H1 (cell line): ENCODE measurements around the gene IQCH. TPM values are rescaled to one million over a fixed set of nuclear protein-coding genes. Genes with fewer than 3 reads are reported as not detected.

ENCODE experiments used
- BACH1 ChIP-seq: IDR thresholded peaks from 2 replicates; pipeline ENCODE4 v1.6.1; 2012; ENCODE audit warnings: low read length, improper control_type of control experiment
- EP300 ChIP-seq, 2 experiments: IDR thresholded peaks; 1 replicate in 1 of 2; 2 replicates in 1 of 2; pipeline ENCODE4 v1.6.1; 2011 to 2012; ENCODE audit warnings: low read depth in 2 of 2, low read length in 2 of 2, mild to moderate bottlenecking in 2 of 2, borderline replicate concordance in 1 of 2, inconsistent platforms in 1 of 2, moderate library complexity in 1 of 2
- NANOG ChIP-seq: IDR thresholded peaks from 2 replicates; pipeline ENCODE4 v1.6.1; 2011; ENCODE audit warnings: low read length, low read depth, mild to moderate bottlenecking, inconsistent platforms; ENCODE audit not compliant: insufficient read depth, poor library complexity, severe bottlenecking
- polyA plus RNA-seq, 7 experiments: library from polyadenylated mRNA; depleted of rRNA in 3 of 7; stranded (reverse) in 5 of 7; unstranded in 2 of 7; fragments of >200 nt in 5 of 7; fragments of 200-250 nt in 2 of 7; gene quantifications; 1 replicate in 5 of 7; 2 replicates in 1 of 7; 4 replicates in 1 of 7; pipeline versions ENCODE4 v1.2.1 to v1.2.3, GENCODE V29; 2011 to 2013; ENCODE audit warnings: missing spikeins in 2 of 7, mixed read lengths in 2 of 7
- total RNA-seq: library from RNA; stranded (reverse); fragmentation: NEBNext Ultra II Directional; extraction: Animal tissue kit (Norgen Biotek cat#: 25700); gene quantifications from 2 replicates; pipeline ENCODE4 v1.2.1, GENCODE V29; 2021
- TF ChIP-seq, protein P1 (sequence below): IDR thresholded peaks from 2 replicates; pipeline ENCODE4 v1.6.1; 2011; ENCODE audit warnings: low read length, improper control_type of control experiment

IQCH gene
- total and polyA plus RNA-seq, 2 of the 8 experiments (the other 6 are each of a cell fraction or from before 2014, with no cell fraction given), result 0.60 to 1.9 TPM

DNA sequence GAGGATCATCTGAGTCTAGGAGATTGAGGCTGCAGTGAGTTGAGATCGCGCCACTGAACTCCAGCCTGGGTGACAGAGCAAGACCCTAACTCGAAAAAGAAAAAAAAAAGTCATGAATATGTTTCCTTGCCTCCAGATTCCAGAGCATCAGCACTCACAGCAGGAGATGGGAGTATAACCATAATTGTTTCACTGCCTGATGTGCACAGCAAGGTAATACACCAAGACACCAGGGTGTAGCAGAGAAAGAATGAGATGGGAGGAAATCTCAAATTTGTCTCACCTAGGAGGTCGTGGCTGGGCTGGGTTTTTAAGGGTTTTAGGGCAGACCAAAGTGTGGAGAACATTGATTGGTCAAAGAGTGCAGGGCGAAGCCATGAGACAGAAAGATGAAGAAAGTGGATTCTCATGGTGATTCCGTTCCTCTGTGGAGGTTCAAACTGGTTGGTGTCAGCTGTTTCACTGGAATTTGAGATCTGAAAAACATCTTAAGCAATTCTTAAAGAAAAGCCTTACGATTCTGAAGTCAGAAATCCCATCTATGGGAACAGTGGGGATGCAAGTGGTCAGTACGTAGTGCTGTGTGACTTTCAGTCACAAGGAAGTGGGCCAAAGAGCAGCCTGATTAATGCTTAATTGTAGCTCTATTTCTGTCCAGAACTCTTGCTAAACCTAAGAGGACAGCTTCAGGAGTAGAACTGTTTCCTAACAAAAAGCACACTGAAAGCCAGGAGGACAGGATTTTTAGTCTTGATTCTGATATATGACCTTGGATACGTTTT, 258.5 kb downstream of the IQCH start (continued):
- TF ChIP-seq, protein P1, sequence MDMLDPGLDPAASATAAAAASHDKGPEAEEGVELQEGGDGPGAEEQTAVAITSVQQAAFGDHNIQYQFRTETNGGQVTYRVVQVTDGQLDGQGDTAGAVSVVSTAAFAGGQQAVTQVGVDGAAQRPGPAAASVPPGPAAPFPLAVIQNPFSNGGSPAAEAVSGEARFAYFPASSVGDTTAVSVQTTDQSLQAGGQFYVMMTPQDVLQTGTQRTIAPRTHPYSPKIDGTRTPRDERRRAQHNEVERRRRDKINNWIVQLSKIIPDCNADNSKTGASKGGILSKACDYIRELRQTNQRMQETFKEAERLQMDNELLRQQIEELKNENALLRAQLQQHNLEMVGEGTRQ, result no peak
- no peak for TF ChIP-seq NANOG
- no peak for TF ChIP-seq BACH1
- no peak for TF ChIP-seq EP300 (IDR thresholded peaks at IDR 0.05; ENCODE audit: borderline replicate concordance in 1 of 2, low read depth in 2 of 2, low read length in 2 of 2)
- TF ChIP-seq, all 59 proteins: peak for 0
